HFF-Myc (cell line): Measurements from ENCODE around the gene CAPN5.

Experiments
- DNase-seq: peaks from one replicate; pipeline ENCODE4 v3.0.0-alpha.2; 2011; ENCODE audit warnings: low read depth; ENCODE audit errors: extremely low read depth
- H3K4me3 ChIP-seq: replicated peaks from 2 replicates; pipeline ENCODE4 v1.5.1; 2011; ENCODE audit warnings: low read depth, mild to moderate bottlenecking, control low read depth, low read length
- CTCF ChIP-seq: IDR thresholded peaks from 2 replicates; pipeline ENCODE4 v1.5.1; 2012; ENCODE audit warnings: mild to moderate bottlenecking, low read depth, low read length, control low read depth; ENCODE audit errors: missing control alignments

The CAPN5 gene

DNA sequence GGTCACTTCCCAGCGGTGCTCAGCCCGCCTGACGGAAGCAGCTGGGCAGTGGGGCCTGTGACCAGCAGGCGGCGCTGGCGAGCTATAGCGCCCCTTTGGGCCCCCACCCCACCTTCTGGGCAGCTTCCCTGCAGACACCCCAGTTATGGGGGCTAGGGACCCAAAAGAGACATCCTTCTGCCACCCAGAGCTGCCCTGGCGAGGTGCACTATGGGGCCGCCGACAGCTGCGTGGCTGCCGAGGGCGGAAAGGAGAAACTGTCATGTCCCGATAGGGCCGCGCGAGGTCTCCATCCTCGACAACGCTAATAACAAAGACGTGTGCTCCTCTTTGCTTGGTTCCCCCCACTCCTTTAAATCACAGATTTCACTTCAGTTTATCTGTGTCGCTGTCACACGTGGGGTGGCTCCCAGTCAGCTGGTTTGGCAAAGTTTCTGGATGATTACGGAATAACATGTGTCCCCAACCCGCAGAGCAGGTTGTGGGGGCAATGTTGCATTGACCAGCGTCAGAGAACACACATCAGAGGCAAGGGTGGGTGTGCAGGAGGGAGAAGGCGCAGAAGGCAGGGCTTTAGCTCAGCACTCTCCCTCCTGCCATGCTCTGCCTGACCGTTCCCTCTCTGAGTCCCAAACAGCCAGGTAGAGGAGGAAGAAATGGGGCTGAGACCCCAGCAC lies 60.6 kb downstream of the CAPN5 start:
- DNase-seq = no peak
- TF ChIP-seq CTCF = peak; percentile 99
- peak overlapping the region; percentile 29 for H3K4me3 ChIP-seq

DNA sequence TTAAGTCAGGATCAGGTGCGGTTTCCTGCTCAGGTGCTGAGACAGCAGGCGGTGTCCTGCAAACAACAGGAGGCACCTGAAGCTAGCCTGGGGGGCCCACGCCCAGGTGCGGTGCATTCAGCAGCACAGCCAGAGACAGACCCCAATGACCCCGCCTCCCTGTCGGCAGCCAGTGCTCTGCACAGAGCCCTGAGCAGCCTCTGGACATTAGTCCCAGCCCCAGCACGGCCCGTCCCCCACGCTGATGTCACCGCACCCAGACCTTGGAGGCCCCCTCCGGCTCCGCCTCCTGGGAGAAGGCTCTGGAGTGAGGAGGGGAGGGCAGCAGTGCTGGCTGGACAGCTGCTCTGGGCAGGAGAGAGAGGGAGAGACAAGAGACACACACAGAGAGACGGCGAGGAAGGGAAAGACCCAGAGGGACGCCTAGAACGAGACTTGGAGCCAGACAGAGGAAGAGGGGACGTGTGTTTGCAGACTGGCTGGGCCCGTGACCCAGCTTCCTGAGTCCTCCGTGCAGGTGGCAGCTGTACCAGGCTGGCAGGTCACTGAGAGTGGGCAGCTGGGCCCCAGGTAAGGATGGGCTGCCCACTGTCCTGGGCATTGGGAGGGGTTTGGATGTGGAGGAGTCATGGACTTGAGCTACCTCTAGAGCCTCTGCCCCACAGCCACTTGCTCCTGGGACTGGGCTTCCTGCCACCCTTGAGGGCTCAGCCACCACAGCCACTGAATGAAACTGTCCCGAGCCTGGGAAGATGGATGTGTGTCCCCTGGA lies 61.3 kb downstream of the CAPN5 start, which contains the start of gene MYO7A:
MYO7A (plus strand) TSS at position 327 of the 772 bp plus-strand sequence. CDS start 2,389 bp downstream, outside the sequence.
- TF ChIP-seq CTCF = no peak
- DNase-seq = no peak
- peak within 1 kb of the TSS; percentile 29 for H3K4me3 ChIP-seq

GRCh38 chr11:77129069-77129841 lies 62.5 kb downstream of the CAPN5 start:
- DNase-seq = no peak
- TF ChIP-seq CTCF = no peak
- H3K4me3 ChIP-seq = no peak overlapping the region

DNA sequence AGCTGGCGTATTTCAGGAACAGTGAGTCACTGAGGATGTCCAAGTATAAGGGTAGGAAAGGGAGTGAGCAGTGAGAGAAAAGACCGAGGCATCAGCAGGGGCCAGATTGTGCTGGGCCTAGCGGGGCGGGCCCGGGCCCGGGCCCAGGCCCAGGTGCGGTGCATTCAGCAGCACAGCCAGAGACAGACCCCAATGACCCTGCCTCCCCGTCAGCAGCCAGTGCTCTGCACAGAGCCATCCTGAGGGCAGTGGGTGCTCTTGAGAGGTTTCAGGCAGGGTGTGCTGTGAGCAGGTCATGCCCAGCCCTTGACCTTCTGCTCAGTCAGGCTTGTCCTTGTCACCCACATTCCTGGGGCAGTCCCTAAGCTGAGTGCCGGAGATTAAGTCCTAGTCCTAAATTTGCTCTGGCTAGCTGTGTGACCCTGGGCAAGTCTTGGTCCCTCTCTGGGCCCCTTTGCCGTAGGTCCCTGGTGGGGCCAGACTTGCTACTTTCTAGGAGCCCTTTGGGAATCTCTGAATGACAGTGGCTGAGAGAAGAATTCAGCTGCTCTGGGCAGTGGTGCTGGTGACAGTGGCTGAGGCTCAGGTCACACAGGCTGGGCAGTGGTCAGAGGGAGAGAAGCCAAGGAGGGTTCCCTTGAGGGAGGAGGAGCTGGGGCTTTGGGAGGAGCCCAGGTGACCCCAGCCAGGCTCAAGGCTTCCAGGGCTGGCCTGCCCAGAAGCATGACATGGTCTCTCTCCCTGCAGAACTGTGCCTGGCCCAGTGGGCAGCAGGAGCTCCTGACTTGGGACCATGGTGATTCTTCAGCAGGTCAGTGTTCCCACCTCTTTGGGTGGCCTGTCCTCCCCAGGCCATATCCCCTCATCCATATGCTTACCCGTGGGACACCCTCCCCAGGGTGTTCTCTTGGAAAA lies 63.3 kb downstream of the CAPN5 start:
- TF ChIP-seq CTCF = no peak
- DNase-seq = no peak
- H3K4me3 ChIP-seq = no peak overlapping the region

DNA sequence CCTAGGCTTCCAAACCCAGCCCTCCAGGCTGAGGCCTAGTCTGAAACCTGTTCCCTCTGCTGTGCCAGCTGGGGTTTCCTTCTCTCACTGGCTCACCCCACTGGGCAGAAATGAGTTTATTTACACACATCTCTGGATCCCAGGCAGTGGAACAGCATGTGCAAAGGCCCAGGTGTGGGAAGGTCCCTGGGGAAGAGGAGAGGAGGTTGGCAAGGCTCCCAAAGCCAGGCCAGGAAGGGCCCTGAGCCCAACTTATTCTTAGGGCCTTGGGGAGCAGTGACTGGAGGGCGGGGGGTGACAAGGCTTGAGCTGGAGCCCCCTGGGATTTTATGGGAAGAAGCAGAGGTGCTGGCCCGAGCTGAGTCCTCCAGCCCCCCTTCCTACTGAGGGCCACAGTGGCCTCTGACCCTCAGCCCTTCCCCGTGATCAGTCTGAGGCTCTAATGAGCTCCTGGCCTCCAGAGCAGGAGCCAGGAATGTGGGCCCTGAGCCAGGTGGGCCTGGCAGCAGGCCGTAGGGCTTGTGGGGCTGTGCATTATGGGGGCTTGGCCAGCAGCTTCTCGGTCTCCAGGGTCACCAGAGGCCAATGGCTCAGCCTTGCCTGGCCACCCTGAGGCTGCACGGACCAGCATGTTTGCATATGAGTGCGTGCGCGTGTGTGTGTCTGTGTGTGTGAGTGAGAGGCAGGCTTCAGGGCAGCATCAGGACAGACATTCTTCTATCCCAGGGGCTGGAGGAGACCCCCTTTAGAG lies 64.2 kb downstream of the CAPN5 start:
- no peak for TF ChIP-seq CTCF
- H3K4me3 ChIP-seq = no peak overlapping the region
- no peak for DNase-seq
